ENCODE data around the gene PEF1.

- no peak for TF ChIP-seq CTCF (IDR thresholded peaks at IDR 0.05; ENCODE audit: insufficient read depth, low read length, poor library complexity, severe bottlenecking)
- no peak for TF ChIP-seq EZH2phosphoT487 (conservative IDR thresholded peaks at IDR 0.05; ENCODE audit: low read length)
Observed at GRCh38 chr1:31642897-31643296, 1.8 kb downstream of the PEF1 start.
